ENCODE data around the gene CRB1. TPM values are rescaled to one million over a fixed set of nuclear protein-coding genes. Genes with fewer than 3 reads are reported as not detected.
"Not testable (repeated sequence)": the region's sequence is repeated elsewhere in the genome, so short reads cannot be mapped to it uniquely, and the experiment has no call there.

The CRB1 gene
- total RNA-seq, 1 donor from 2014 or later, result not detected

DNA sequence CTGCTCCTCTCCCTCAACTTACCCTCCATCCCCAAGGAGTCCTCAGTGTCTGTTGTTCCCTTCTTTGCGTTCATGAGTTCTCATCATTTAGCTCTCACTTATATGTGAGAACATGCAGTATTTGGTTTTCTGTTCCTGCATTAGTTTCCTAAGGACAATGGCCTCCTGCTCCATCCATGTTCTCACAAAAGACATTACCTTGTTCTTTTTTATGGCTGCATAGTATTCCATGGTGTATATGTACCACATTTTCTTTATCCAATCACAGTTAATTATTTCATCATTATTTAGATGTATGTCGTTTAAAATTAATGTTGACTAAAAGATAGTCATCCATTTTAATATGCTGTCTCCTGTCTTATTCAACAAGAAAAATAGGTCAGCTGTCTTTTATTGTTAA, 134.1 kb downstream of the CRB1 start:
- ATAC-seq, result no peak

GRCh38 chr1:197404774-197405173, 136.7 kb downstream of the CRB1 start:
- ATAC-seq, result not testable (repeated sequence)

- not testable (repeated sequence) for ATAC-seq
These were observed 137.6 kb downstream of the CRB1 start for GRCh38 chr1:197405614-197406013.

DNA sequence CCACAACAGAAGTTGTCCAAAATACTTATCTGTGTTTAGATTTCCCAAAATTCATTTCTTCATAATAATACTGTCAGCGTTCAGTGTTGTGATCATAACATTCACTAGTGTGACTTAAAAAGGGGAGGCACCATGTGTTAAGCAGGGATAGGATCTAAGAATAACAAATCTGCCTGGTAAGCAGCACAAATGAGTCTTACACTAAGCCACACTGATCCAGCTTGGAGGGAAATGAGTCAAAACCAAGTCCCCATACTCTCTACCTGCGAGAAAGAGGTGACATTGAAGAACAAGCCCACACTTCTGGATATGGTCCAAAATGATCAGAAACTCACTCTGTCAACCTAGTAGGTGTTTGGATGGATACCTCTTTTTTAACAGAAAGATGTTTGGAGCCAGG, 145.5 kb downstream of the CRB1 start:
- no peak for ATAC-seq

DNA sequence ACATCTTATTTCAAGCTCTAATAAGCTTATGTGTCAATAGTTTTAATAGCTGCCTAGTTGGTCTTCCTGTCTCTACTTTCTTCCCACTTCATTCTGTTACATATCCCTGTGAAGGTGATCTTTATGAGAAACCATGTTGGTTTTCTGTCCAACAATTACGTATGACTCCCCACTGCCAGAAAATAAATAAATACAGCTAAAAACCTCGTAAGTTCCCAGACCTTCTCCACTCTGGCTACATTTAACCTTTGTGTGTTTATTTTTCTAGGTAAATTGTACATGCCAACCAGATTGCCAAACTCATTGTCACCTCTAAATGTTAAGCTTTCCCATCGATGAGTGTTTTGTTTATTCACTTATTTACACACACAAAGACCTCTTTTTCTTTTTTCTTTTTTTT, 147.2 kb downstream of the CRB1 start:
- ATAC-seq, result no peak

DNA sequence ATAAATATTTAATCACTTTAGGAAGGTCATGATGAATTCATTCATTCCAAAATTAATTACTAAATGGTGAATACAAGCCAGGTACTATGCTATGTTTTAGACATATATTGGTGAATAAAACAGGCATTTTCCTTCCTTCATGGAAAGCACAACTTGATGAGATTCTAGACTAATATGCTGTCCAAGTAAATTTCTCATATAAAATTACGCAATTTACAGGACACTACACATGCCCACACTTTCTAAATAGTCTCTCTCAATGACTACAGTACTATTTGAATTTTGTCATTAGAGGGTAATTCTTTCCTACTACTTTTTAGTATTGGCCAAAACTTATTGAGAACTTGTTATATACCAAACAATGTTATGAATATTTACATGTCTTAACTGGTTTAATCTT, 150.6 kb downstream of the CRB1 start:
- ATAC-seq, result no peak

DNA sequence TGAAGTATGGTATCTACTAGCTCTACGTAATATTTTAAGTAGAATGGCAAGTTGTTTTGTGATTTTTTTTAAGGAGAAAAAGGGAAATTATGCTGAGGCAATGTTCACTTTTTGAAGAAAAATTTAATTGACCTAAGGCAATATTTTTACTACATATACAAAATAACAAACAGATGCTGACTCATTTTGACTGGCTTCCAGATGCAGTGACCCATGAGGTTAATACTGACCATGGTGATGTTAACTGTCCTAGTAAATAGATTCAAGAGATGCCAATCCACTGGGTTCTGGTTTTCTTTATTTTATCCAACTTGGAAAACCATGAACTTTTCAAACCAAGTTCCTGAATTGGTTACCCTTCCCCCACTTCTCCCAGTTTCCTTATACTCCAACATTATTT, 154.9 kb downstream of the CRB1 start:
- no peak for ATAC-seq

GRCh38 chr1:197424380-197424779, 156.3 kb downstream of the CRB1 start:
- no peak for ATAC-seq

DNA sequence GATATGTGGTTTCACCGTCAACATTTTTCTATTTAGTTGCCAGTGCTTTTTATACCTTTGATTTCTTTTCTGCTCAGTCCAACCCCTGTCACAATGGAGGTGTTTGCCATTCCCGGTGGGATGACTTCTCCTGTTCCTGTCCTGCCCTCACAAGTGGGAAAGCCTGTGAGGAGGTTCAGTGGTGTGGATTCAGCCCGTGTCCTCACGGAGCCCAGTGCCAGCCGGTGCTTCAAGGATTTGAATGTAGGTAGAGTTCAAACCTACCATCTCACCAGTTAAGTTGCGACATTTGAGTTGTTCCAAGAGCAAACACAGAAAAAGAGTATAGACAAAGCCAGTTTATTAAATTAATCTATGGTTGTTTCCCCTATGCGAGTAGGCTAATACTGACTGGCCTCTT, 161.3 kb downstream of the CRB1 start:
- no peak for ATAC-seq

GRCh38 chr1:197435224-197435623, 167.2 kb downstream of the CRB1 start:
- no peak for ATAC-seq

- ATAC-seq, result no peak
These were observed 169.5 kb downstream of the CRB1 start for GRCh38 chr1:197437601-197438000.

- ATAC-seq, result no peak
These were observed 170.1 kb downstream of the CRB1 start for GRCh38 chr1:197438010-197438790.

- ATAC-seq, result no peak
These were observed 171.7 kb downstream of the CRB1 start for GRCh38 chr1:197439708-197440280.

- no peak for ATAC-seq
These were observed 172.7 kb downstream of the CRB1 start for GRCh38 chr1:197440715-197441114.

DNA sequence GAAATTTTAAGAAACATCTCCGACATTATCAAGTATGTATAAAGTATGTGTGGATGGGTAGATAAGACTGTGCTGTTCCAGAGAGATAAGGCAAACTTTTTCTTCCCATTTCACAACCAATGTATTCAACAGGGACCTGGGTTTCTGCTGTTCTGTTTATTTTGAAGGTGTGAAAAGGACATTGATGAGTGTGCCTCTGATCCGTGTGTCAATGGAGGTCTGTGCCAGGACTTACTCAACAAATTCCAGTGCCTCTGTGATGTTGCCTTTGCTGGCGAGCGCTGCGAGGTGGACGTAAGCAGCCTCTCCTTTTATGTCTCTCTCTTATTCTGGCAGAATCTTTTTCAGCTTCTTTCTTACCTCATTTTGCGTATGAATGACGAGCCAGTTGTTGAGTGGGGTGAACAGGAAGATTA, 174.0 kb downstream of the CRB1 start:
- no peak for ATAC-seq

DNA sequence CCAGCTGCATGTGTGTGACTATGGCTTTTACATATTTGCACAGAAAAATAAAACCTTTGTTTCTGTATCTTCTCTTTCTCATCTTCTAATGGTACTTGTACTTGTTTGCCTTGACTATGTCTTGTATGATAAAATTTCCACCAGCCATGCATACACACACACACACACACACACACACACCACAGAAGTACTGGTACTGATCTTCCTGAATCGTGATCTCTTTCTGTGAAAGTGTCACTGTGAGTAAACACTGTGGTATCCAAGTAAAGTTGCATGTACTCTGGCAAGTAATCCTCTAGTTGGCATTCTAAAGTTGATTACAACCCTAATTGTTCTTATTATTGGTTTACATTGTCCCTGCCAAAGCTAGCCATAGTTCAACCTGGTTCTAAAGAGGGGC, 176.7 kb downstream of the CRB1 start:
- no peak for ATAC-seq

- no peak for ATAC-seq
These were observed 180.2 kb downstream of the CRB1 start for GRCh38 chr1:197448121-197448779.

DNA sequence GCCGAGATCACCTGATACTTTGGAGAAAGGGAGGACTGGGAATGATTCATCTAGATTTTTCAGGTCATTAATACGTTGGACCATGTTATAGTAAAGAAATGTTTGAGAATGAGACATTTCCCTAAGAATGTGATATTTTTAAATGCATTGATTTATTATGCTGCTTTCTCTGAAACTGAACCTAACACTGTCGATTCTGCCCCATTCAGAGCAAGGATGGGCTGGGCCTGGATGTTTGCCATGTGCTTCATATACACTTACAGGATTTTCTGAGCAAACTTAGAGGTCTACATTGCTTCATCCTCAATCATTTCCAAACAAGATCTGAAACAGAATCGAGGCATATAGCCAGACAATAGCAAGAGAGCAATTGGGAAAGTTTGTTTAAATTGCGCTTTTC, 183.3 kb downstream of the CRB1 start:
- ATAC-seq, result no peak

DNA sequence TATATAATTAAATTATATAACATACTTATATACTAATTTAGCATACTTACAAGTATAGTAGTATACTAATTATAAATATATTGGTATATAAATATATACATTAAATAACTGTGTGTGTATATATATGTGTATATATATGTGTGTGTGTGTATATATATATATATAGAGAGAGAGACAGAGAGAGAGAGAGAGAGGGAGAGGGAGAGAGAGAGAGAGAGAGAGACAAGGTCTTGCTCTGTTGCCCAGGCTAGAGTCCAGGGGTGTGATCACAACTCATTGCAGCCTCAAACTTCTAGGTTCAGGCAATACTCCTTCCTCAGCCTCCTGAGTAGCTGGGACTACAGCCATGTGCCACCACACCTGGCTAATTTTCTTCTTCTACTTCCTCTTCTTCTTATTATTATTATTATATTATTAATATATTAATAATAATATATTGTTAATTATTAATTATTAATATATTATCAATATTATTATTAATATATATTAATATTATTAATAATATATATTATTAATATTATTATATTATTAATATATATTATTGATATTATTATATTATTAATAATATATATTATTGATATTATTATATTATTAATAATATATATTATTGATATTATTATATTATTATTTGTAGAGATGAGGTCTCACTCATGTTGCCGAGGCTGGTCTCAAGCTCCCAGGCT, 185.5 kb downstream of the CRB1 start:
- ATAC-seq, result no peak

DNA sequence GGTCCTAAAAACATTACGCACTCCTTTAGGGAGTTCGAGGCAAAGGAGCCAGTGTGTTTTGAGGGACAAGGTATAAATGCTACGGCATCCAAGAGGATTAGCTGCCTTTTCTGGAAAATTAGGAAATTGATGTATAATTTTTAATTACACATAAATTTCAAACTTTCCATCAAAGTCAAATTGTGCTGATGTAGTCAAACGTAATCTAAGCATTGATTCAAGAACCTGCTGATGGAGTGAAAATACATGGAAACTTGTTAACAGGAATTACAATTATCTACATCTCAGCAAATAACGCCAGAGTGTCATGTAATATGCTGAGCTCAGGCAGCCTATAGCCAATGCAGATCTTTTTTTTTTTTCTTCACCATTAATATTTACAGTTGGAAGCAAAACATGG, 194.5 kb downstream of the CRB1 start:
- no peak for ATAC-seq

DNA sequence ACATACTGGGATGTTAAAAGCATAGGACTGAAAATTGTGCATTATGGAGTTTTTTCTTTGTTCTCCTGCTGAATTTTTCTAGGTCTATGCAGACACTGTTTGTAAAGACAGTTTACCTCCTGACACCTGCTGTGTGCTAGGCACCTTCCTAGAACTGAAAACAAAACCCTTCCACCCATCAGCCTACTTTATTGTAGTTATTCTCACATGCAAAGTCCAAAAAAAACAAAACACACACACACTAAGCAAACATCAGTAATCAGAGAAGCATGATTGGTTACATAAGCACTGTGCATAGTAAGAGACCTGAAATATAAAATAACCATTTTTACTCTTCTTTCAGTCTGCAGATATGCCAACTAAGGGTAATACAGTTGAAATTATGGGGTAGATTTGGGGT, 195.1 kb downstream of the CRB1 start:
- no peak for ATAC-seq

GRCh38 chr1:197464044-197464443, 196.0 kb downstream of the CRB1 start:
- peak; percentile 28 for ATAC-seq

Data from esophagus mucosa (tissue), 1 donor.